Cardiac fibroblast (primary cell): Measurements from ENCODE around the gene NCEH1.
"Not testable (repeated sequence)": the region's sequence is repeated elsewhere in the genome, so short reads cannot be mapped to it uniquely, and the experiment has no call there.

Experiments
- DNase-seq, 2 donors: peaks; one replicate each; pipeline versions ENCODE4 v3.0.0 to v3.0.0-alpha.2; 2010; ENCODE audit warnings: low read depth in 2 of 2
- H3K4me3 ChIP-seq, 2 donors: replicated peaks in 1 of 2; 1 replicate in 1 of 2; 2 replicates in 1 of 2; pipeline ENCODE4 v1.5.1; 2011; ENCODE audit warnings: low read depth in 2 of 2, low read length in 2 of 2, mild to moderate bottlenecking in 2 of 2, moderate library complexity in 1 of 2
- TF ChIP-seq, protein P1 (sequence below): IDR thresholded peaks from one replicate; pipeline ENCODE4 v1.5.1; 2011; ENCODE audit warnings: low read depth, mild to moderate bottlenecking, low read length, inconsistent platforms

The NCEH1 gene

DNA sequence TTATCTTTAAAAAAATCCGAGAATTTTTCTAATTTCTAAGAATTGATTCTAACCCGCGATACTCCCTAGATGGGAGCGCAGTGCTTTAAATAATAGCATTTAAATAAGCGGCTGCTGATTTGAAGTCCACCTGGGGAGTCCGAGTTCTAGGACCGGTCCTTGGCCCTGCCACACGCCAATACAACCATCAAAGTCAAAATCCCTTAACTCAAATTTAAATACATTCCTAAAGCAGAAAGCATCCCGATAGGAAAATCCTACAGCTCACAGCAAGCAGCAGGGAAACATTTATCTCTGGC lies 39.2 kb upstream of the NCEH1 start:
- no peak for DNase-seq
- TF ChIP-seq, protein P1, sequence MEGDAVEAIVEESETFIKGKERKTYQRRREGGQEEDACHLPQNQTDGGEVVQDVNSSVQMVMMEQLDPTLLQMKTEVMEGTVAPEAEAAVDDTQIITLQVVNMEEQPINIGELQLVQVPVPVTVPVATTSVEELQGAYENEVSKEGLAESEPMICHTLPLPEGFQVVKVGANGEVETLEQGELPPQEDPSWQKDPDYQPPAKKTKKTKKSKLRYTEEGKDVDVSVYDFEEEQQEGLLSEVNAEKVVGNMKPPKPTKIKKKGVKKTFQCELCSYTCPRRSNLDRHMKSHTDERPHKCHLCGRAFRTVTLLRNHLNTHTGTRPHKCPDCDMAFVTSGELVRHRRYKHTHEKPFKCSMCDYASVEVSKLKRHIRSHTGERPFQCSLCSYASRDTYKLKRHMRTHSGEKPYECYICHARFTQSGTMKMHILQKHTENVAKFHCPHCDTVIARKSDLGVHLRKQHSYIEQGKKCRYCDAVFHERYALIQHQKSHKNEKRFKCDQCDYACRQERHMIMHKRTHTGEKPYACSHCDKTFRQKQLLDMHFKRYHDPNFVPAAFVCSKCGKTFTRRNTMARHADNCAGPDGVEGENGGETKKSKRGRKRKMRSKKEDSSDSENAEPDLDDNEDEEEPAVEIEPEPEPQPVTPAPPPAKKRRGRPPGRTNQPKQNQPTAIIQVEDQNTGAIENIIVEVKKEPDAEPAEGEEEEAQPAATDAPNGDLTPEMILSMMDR: no peak
- H3K4me3 ChIP-seq: peak overlapping the region; percentile 40 to 48

DNA sequence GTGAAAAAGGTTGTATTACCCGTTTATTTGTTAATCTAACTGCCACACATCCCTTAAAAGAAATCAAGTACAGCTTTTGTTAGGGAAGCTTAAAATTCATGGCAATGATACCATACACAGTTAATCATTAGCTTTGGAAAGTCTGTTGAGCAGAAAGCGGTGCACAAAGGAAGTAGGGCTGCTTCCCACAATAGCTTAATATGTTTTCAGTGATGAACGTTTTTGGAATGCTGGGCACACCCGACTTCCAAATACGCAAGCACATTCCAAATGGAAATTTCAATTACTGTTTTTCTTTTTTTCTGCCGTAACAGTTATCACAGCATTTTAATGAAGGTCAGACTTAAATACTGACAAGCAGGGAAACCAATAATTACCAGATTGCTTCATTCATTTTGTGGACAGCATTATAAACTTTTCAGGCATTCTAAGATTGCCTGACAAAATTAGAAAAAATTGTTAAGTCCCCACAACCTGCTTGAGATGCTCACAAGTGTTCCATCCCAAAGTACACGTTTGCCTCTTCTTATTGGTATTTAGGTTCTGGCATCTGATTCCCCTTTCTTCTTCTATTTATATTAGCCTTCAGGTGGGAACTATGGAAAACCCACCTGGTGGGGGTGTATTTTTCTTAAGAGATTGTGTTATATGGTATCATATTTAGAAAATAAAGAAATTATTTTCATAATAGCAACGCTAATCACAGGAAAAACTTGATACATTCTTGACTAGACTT lies 38.5 kb upstream of the NCEH1 start:
- H3K4me3 ChIP-seq: peak overlapping the region; percentile 40 to 48
- peak; percentile 95 to 98 for DNase-seq
- TF ChIP-seq, protein P1: no peak

DNA sequence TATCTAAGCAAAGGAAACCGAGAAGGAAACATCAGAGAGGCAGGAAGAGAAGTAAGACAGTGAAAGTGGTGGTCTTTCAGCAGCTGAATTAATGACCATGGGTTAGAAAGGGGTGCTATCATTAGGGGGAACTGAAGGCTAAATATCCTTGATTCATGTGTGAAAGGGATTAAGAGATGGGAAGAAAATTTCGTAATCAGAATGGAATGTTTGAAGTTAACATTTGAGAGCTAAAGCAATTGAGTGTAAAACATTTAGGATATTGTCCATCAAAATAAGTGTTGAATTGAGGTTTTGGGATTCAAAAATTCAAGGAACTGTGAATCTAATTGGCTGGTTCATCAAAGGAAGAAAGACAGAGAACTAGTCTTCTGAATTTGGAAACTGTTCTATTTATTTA lies 35.6 kb upstream of the NCEH1 start:
- TF ChIP-seq, protein P1: no peak
- peak; percentile 11 to 12 for DNase-seq
- H3K4me3 ChIP-seq: no peak overlapping the region

DNA sequence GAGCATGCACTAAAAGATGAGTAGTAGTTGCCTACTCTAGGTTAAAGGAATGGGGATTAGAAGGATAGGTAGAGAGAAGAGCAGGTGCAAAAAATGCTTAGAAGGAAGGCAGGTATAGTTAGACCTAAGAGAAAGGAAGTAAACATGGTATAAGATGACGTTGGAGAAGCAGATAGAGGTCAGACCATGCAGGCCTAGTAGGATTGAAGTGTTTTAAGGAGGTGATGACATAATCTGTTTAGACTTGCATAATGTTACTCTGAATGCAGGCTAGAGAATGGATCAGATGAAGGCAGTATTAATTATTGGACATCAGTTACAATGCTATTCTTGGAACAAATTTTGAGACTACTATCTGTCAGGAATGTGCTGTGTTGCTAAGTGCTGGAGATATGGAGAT lies 28.6 kb upstream of the NCEH1 start:
- TF ChIP-seq, protein P1: no peak
- no peak overlapping the region for H3K4me3 ChIP-seq
- no peak for DNase-seq

DNA sequence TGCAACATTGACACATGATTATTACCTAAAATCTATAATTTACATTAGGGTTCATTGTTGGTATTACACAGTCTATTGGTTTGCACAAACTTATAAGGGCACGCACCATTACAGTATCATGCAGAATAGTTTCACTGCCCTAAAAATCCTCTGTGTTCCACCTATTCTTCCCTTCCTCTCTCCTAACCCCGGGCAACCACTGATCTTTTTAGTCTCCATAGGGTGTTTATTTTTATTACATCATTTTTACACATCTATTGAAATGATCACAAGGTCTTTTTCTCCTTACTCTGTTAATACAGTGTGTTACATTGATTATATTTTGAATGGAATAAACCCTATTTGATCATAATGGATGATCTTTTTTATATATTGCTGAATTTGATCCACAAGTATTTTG lies 24.1 kb upstream of the NCEH1 start:
- no peak for DNase-seq
- H3K4me3 ChIP-seq: no peak overlapping the region
- TF ChIP-seq, protein P1: no peak

DNA sequence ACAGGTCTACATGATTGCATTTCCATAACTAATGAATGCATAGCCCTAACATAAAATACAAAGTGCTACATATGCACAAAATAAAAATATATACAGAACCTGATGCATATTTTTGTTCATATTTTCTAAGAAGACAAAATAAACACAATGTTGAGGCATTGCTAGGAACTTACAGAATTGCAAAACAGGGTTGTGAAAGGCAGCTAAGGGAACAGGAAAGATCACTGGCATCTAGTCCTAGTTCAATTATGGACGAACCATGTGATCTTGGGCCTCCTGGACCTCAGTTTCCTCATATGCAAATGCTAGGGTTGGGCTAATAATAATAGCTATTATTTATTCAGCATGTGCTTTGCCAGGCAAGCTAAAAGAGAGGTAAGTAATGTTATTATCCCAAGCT lies 15.5 kb upstream of the NCEH1 start:
- TF ChIP-seq, protein P1: no peak
- peak in 1 of 2 donors; percentile 34 for DNase-seq
- no peak overlapping the region for H3K4me3 ChIP-seq

DNA sequence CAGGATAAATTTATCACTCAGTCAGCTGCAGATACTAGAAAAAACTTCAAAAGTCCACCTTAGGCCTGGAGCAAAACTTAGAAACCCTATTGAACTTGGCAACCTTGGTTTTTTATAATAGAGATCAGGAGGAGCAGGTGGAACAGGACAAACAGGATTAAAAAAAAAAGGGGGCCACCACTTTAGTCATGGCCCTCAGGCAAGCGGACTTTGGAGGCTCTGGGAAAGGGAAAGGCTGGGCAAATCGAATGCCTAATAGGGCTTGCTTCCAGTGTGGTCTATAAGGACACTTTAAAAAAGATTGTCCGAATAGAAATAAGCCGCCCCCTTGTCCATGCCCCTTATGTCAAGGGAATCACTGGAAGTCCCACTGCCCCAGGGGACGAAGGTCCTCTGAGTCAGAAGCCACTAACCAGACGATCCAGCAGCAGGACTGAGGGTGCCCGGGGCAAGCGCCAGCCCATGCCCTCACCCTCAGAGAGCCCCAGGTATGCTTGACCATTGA lies 11.7 kb upstream of the NCEH1 start:
- H3K4me3 ChIP-seq, DNase-seq: not testable (repeated sequence)
